ENCODE results near the gene MLLT1. TPM values are rescaled to one million over a fixed set of nuclear protein-coding genes. Genes with fewer than 3 reads are reported as not detected.

MLLT1 gene
- total RNA-seq, 2 experiments from 2014 or later = 17.5 to 56.0 TPM

DNA sequence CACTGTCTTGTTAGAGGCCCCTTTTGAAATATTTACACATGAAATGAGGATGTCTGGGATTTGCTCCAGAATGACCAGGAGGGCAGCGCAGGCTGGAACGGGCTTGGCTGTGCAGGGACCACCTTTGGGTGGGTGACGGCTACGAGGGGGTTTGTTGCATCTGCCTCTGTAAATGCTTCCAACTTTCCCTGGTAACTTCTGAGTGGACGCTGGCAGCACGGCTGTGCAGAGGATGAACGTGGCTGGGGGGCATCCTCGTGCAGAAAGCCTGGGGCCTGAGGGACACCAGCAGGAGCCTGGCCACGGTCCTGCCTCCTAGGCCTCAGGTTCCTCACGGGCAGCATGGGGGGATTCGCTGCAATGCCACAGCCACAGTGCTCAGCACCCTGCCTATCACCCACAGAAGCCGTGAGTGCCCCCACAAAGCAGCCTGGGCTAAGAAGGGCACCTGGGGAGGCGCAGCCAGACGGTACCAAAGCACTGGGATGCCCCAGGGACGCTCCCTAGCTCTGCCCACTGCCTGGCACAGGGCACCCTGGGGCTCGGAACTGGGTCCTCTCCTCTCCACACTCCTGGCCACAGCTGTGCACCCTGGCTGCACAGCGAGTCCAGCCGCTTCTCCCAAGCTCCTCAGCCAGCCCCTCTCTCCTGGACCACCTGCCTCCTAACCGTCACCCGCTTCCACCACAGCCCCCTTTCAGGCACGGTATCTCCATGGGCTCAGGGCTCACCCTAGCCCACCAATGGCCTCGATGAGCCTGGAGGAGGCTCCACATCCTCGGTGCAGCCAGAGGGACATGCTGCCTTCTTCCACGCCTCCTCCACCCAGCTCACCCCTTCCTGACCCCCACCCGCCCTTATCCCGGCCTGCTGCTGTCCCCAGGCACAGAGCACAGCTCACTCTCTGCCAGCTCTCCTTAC lies 44.5 kb downstream of the MLLT1 start:
- BruUV-seq (replicated peaks) = no TSS peak
- peaks cover 7% of the 10 kb centered on the region; the same call in 1 of the 2 replicates for H3K36me3 ChIP-seq (ENCODE audit: insufficient read depth, low read length)
- intact Hi-C loops (cut with micrococcal nuclease; ENCODE audit: unreplicated experiment) = no loop called here
- ChIA-PET CTCF (ENCODE audit: unreplicated experiment) (no interaction called here), POLR2A (no interaction called here)
- no peak overlapping the region for H3K27ac ChIP-seq (ENCODE audit: low read depth, low read length, poor library complexity, severe bottlenecking)
- H2AFZ ChIP-seq (ENCODE audit: low read length) = no peak overlapping the region
- DNase-seq (ENCODE audit: low spot score) = no peak
- no peaks in the 10 kb centered on the region for H3K79me2 ChIP-seq (ENCODE audit: insufficient read depth, low read depth, low read length)
- no peaks in the 10 kb centered on the region for H4K20me1 ChIP-seq (ENCODE audit: insufficient read depth, low read length)
- H3K9me2 ChIP-seq (ENCODE audit: insufficient read depth, low read length) = no peaks in the 10 kb centered on the region
- no peaks in the 10 kb centered on the region for H3K9me3 ChIP-seq (ENCODE audit: low read length)
- H3K4me2 ChIP-seq (ENCODE audit: low read length) = no peak overlapping the region
- TF ChIP-seq EZH2phosphoT487 (IDR thresholded peaks at IDR 0.05; ENCODE audit: borderline replicate concordance, low read depth, low read length) (no peak), CTCF (conservative IDR thresholded peaks at IDR 0.05; ENCODE audit: low read length) (no peak)
- no peaks in the 10 kb centered on the region for H3K4me1 ChIP-seq (ENCODE audit: insufficient read depth, low read length, poor library complexity, severe bottlenecking)
- no peak overlapping the region for H3K4me3 ChIP-seq (ENCODE audit: low read depth, low read length, poor library complexity, severe bottlenecking)

GRCh38 chr19:6234527-6234926 lies 45.2 kb downstream of the MLLT1 start:
- CTCF ChIA-PET (ENCODE audit: unreplicated experiment) = no interaction called here
- H3K27ac ChIP-seq (ENCODE audit: low read depth, low read length, poor library complexity, severe bottlenecking) = no peak overlapping the region
- H3K4me3 ChIP-seq (ENCODE audit: low read depth, low read length, poor library complexity, severe bottlenecking) = no peak overlapping the region
- no peak overlapping the region for H2AFZ ChIP-seq (ENCODE audit: low read length)
- H4K20me1 ChIP-seq (ENCODE audit: insufficient read depth, low read length) = no peaks in the 10 kb centered on the region
- TF ChIP-seq EZH2phosphoT487 (IDR thresholded peaks at IDR 0.05; ENCODE audit: borderline replicate concordance, low read depth, low read length) (no peak), CTCF (conservative IDR thresholded peaks at IDR 0.05; ENCODE audit: low read length) (no peak)
- no TSS peak for BruUV-seq (replicated peaks)
- H3K9me2 ChIP-seq (ENCODE audit: insufficient read depth, low read length) = no peaks in the 10 kb centered on the region
- no peak for DNase-seq (ENCODE audit: low spot score)
- no peak overlapping the region for H3K4me2 ChIP-seq (ENCODE audit: low read length)
- H3K36me3 ChIP-seq (ENCODE audit: insufficient read depth, low read length) = peaks cover 13% of the 10 kb centered on the region; the same call in 1 of the 2 replicates
- H3K79me2 ChIP-seq (ENCODE audit: insufficient read depth, low read depth, low read length) = no peaks in the 10 kb centered on the region
- intact Hi-C loops (cut with micrococcal nuclease; ENCODE audit: unreplicated experiment) = no loop called here
- no peaks in the 10 kb centered on the region for H3K9me3 ChIP-seq (ENCODE audit: low read length)
- H3K4me1 ChIP-seq (ENCODE audit: insufficient read depth, low read length, poor library complexity, severe bottlenecking) = no peaks in the 10 kb centered on the region
- POLR2A ChIA-PET = no interaction called here

Measured in OCI-LY7 (cell line).